Fibroblast of skin of abdomen (primary cell): ENCODE results near the gene SLC30A1.

Experiments used
- DNase-seq: peaks from one replicate; pipeline ENCODE4 v3.0.0-alpha.2; 2013

The SLC30A1 gene

DNA sequence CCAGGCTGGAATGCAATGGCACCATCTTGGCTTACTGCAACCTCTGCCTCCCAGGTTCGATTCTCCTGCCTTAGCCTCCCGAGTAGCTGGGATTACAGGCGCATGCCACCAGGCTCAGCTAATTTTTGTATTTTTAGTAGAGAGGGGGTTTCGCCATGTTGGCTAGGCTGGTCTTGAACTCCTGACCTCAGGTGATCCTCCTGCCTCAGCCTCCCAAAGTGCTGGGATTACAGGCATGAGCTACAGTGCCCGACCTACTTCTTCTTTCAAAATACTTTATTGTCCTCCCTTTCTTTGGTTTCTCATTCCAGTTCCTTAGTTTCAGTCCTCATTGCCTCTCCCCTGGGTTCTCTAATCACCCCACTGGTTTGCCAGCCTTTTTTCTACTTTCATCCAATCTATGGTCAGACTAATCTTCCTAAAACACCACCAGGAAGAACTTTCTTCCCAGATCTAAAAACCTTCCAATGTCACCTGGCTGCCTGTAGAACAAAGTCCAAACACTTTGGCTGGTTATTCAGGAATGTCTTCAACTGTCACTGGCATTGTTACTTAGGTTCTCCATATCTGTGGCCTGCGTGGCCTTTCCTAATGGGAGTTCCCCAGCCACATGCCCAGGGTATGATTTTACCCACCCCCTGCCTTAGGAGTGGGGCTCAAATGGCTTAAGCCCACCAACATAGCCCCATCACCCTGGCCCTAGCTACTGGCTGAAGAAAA lies 29.0 kb upstream of the SLC30A1 start:
- DNase-seq, result no peak

DNA sequence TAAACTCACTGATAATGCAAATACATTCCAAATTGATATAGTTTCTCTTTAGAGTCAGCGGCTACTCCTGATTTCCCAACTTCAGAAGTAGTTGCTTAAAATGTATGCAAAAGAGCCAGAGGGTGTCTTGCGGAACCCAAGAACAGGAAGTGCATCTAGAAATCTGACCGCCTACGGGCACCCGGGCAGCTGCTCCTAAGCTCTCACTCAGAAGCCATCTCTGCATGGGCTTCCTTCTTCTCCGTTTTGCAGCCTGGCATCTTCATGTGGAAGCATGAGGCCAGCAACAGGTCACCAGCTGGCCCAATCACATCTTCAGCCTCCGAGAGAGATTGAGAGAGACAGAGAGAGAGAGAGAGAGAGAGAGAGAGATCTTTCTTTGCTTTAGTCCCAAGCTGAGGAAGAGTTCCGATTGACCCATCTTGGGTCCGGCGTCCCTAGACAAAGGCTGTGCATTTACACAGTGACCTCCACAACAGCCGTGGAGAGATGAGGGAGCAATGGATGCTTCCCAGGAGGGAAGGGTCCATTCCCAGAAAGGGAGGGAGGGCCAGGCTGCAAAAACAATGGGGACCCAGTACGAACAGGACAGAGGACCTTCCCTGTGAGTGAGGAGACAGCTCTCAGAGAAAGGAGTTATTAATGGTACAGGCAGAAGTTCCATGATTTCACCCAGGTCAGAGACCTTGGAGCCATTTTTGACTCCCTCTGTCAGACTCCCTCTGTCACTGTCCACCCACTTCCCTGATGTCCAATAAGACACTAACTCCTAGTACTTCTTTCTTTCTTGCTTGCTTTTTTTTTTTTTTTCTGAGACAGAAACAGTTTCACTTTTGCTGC lies 28.2 kb upstream of the SLC30A1 start:
- peak; percentile 27 for DNase-seq

GRCh38 chr1:211606332-211606913 lies 27.5 kb upstream of the SLC30A1 start:
- DNase-seq, result no peak

DNA sequence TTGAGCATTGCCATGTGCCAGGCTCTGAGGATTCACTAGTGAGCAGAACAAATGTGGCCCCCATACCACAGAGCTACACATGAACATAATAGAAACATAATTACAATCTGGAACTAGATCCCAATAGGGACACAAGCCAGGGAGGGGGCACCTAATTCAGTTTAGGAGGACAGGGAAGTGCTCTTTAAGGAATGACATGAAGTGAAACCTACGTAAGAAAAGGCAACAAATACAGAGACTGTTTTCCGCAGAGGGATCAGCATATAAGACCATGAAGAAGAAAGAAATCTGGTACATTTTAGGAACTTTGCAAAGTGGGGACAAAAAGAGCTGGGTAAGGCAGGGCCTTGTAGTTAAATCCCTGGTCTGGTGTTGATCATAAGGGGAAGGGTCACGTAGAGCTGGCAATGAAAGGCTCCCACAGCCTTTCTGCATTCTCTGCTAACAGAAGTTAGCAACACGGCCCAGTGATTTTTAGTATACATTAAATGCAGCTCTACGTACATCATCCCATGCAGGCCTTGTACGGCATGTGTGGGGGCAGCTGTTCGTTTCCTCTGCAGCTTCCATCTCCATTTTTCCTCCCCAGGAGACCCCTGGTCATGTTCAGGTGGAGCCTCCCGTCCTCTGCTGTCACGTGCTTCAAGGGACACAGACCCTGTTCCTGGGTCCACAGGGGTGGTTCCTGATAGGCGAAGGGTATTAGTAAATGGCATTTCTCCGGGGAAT lies 26.8 kb upstream of the SLC30A1 start:
- DNase-seq, result no peak

- no peak for DNase-seq
Measured at GRCh38 chr1:211605034-211605433, 26.1 kb upstream of the SLC30A1 start.

DNA sequence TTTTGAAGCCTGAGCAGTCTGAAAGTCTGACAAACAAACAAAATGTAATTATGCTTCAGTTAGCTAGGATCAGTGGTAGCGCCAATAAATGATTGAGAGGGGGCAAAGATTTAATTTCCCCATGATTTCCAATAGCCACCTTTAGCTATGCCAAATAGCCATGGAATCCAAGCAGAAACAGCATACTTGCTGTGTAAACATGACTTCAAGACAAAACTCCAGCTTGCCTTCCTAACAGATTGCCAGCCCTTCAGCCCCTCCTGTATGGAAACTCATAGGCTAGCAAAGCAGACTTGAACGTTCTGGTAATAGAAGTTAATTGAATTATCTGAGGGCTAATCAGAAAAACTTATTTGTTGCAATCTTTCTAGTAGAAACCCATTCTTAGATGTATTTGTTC lies 25.6 kb upstream of the SLC30A1 start:
- no peak for DNase-seq

DNA sequence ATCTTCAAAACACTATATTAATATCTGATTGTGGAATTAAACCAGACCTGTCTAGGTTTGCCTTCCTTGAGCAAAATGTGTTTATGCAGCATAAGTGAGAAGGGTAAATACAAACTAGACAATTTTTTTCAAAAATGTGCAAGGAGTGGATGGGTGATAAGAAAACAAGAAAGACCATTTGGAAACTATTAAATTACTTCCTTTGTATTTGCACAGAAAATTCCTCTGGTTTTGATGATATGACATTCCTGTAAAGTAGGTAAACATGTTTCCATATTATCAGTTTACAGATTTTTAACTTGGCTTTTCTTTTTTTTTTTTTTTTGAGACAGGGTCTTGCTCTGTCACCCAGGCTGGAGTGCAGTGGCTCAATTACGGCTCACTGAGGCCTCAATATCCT lies 24.8 kb upstream of the SLC30A1 start:
- no peak for DNase-seq

DNA sequence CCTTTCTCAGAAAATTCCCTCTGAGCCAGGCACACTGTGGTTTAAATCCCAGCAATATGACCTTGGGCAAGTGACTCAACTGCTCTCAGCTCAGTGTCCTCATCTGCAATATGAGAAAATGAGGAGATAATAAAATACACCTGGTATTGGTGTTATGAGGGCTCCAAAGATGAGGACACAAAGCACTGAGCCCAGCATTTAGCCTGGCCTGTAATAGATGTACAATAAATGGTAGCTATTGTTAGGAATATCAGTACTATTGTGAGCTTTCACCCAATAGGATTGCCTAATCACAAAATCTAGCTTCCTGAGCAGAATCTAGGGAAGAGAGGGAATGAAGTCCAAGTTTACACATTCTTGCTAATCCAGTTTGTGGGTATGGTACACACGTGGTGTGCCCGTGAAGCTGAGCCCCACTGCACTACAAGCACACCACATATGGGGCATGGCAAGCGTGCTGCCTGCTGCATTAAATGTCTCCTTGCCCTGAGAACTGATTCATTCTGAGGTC lies 24.3 kb upstream of the SLC30A1 start:
- peak; percentile 45 for DNase-seq

GRCh38 chr1:211601982-211602670 lies 23.2 kb upstream of the SLC30A1 start:
- DNase-seq, result no peak

GRCh38 chr1:211601159-211601558 lies 22.2 kb upstream of the SLC30A1 start:
- no peak for DNase-seq

- DNase-seq, result no peak
Measured at GRCh38 chr1:211599250-211599649, 20.3 kb upstream of the SLC30A1 start.

GRCh38 chr1:211598514-211598913 lies 19.6 kb upstream of the SLC30A1 start:
- DNase-seq, result peak; percentile 38

GRCh38 chr1:211596418-211597181 lies 17.6 kb upstream of the SLC30A1 start:
- no peak for DNase-seq

- DNase-seq, result no peak
Measured at GRCh38 chr1:211595419-211595818, 16.5 kb upstream of the SLC30A1 start.

GRCh38 chr1:211591980-211592493 lies 13.1 kb upstream of the SLC30A1 start:
- DNase-seq, result peak; percentile 84

DNA sequence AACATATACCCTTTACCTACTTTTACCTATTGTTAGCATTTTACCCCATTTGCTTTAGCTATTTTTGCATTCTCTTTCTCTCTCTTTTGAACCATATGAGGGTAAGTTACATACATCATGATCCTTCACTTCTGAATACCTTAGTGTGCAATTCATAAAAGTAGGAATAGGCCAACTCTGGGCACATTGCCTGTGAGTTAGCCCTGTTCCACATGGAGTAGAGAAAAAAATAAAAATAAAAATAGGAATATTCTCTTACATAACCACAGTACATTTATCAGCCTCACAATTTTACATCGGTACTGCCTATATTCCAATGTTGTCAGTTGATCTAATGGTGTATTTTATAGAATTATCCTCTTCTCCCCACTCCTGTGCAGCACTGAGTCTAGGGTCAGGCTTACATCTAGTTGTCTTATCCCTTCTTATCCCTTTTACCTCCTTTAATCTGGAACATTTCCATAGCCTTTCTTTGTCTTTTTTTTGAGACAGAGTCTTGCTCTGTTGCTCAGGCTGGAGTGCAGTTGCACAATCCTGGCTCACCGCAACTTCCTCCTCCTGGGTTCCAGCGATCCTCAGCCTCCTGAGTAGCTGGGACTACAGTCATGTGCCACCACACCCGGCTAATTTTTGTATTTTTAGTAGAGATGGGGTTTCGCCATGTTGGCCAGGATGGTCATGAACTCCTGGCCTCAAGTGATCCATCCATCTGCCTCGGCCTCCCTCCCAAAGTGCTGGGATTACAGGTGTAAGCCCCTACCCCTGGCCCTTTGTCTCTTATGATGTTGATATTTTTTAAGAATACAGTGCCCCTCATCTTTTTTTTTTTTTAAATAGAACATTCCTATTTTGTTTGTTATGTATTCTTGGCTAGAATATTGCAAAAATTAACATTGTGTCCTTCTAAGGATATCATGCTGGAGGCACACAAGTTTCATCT lies 11.1 kb upstream of the SLC30A1 start:
- DNase-seq, result peak; percentile 66

- DNase-seq, result no peak
Measured at GRCh38 chr1:211588711-211589110, 9.8 kb upstream of the SLC30A1 start.

DNA sequence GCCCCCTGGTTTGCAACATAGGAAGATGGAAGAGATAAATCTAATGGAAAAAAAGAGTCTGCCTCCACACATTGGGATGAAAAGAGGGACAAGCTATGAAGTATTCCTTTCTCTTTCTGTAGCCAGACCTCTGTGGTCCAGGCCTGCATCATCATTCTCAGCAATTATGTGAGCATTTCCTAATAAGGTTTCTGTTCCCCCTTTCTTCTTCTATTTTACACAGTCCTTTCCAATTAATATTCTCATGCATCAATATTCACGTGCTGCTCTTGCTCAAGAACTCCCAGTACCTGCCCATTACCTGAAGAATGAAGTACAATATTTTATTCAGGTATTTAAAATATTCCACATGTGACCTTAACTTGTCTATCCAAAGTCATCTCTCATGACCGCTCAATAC lies 8.2 kb upstream of the SLC30A1 start:
- no peak for DNase-seq

DNA sequence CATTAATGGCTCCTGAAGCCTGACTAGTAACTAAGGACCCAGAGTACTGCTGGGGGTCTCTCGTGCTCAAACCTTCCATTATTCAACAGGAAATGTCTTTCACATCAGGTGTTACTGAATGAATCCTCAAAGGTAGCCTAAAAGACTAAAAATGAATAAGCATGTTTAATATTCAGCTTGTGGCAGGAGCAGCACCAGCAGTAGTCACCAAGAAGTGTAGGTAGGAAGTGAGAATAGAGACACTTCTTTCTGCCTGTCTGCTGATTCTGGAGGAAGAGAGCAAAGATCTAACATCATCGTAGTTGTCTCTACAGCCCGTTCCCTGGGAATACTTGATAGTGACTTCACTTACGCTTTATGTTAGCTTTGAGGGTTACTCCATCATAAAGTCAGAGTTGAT lies 7.6 kb upstream of the SLC30A1 start:
- DNase-seq, result no peak
